ENCODE results near the gene CNTNAP2.

CNTNAP2 gene

GRCh38 chr7:147412782-147413556, 1296.4 kb downstream of the CNTNAP2 start:
- no peak overlapping the region for H3K4me3 ChIP-seq (ENCODE audit: control insufficient read depth, low read depth, low read length)
- peak; percentile 63 for DNase-seq (ENCODE audit: low read depth)
- TF ChIP-seq, protein P1, sequence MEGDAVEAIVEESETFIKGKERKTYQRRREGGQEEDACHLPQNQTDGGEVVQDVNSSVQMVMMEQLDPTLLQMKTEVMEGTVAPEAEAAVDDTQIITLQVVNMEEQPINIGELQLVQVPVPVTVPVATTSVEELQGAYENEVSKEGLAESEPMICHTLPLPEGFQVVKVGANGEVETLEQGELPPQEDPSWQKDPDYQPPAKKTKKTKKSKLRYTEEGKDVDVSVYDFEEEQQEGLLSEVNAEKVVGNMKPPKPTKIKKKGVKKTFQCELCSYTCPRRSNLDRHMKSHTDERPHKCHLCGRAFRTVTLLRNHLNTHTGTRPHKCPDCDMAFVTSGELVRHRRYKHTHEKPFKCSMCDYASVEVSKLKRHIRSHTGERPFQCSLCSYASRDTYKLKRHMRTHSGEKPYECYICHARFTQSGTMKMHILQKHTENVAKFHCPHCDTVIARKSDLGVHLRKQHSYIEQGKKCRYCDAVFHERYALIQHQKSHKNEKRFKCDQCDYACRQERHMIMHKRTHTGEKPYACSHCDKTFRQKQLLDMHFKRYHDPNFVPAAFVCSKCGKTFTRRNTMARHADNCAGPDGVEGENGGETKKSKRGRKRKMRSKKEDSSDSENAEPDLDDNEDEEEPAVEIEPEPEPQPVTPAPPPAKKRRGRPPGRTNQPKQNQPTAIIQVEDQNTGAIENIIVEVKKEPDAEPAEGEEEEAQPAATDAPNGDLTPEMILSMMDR (conservative IDR thresholded peaks at IDR 0.05; ENCODE audit: control insufficient read depth, insufficient read depth, low read depth, low read length), result no peak

- no peak overlapping the region for H3K4me3 ChIP-seq (ENCODE audit: control insufficient read depth, low read depth, low read length)
- TF ChIP-seq, protein P1 (conservative IDR thresholded peaks at IDR 0.05; ENCODE audit: control insufficient read depth, insufficient read depth, low read depth, low read length), result no peak
Measured at GRCh38 chr7:147413557-147413870, 1296.9 kb downstream of the CNTNAP2 start.

DNA sequence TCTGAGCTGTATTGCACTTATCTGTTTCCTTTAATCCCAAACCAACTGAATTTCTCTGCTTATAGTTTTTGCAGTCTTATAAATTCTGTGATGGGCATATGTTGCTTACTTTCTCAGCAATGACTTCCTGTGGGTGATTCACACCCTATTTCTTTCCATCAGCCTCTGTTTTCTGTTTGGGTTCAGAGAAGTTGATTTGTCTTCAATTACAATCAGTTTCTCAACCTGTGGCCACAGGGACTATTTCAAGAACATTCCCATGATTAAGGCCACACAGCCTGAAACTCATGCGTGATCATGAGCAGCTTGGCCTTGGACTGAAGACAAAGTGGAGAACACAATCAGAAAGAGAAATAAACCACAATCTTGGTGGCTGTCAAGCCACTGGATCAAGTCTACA, 1299.4 kb downstream of the CNTNAP2 start:
- no peak overlapping the region for H3K4me3 ChIP-seq (ENCODE audit: control insufficient read depth, low read depth, low read length)
- TF ChIP-seq, protein P1 (conservative IDR thresholded peaks at IDR 0.05; ENCODE audit: control insufficient read depth, insufficient read depth, low read depth, low read length), result no peak
- DNase-seq (ENCODE audit: low read depth), result peak; percentile 15

More at GRCh38 chr7:147413557-147413870, 1296.9 kb downstream of the CNTNAP2 start:
- DNase-seq (ENCODE audit: low read depth), result no peak

- no peak for DNase-seq (ENCODE audit: low read depth)
- TF ChIP-seq, protein P1 (conservative IDR thresholded peaks at IDR 0.05; ENCODE audit: control insufficient read depth, insufficient read depth, low read depth, low read length), result no peak
- H3K4me3 ChIP-seq (ENCODE audit: control insufficient read depth, low read depth, low read length), result no peak overlapping the region
Measured at GRCh38 chr7:147418966-147419365, 1302.4 kb downstream of the CNTNAP2 start.

- DNase-seq (ENCODE audit: low read depth), result no peak
- TF ChIP-seq, protein P1 (conservative IDR thresholded peaks at IDR 0.05; ENCODE audit: control insufficient read depth, insufficient read depth, low read depth, low read length), result no peak
Measured at GRCh38 chr7:147423875-147424274, 1307.3 kb downstream of the CNTNAP2 start.

GRCh38 chr7:147428075-147428474, 1311.5 kb downstream of the CNTNAP2 start:
- TF ChIP-seq, protein P1 (conservative IDR thresholded peaks at IDR 0.05; ENCODE audit: control insufficient read depth, insufficient read depth, low read depth, low read length), result no peak
- no peak for DNase-seq (ENCODE audit: low read depth)
- H3K4me3 ChIP-seq (ENCODE audit: control insufficient read depth, low read depth, low read length), result no peak overlapping the region

More at GRCh38 chr7:147423875-147424274, 1307.3 kb downstream of the CNTNAP2 start:
- H3K4me3 ChIP-seq (ENCODE audit: control insufficient read depth, low read depth, low read length), result no peak overlapping the region

Data from fibroblast of mammary gland (primary cell).